ENCODE measurements around the gene RHBDL1.
A peak's percentile ranks its signal among the peaks of the same experiment; 100 is the strongest.
"Not testable (repeated sequence)": the region's sequence is repeated elsewhere in the genome, so short reads cannot be mapped to it uniquely, and the experiment has no call there.

RHBDL1 gene

GRCh38 chr16:689175-689897, 13.9 kb downstream of the RHBDL1 start:
- DNase-seq, result no peak

GRCh38 chr16:691242-691641, 15.8 kb downstream of the RHBDL1 start:
- DNase-seq, result not testable (repeated sequence)

- DNase-seq, result no peak
Measured at GRCh38 chr16:692356-693108, 17.1 kb downstream of the RHBDL1 start.

- DNase-seq, result no peak
Measured at GRCh38 chr16:693364-693763, 17.9 kb downstream of the RHBDL1 start.

DNA sequence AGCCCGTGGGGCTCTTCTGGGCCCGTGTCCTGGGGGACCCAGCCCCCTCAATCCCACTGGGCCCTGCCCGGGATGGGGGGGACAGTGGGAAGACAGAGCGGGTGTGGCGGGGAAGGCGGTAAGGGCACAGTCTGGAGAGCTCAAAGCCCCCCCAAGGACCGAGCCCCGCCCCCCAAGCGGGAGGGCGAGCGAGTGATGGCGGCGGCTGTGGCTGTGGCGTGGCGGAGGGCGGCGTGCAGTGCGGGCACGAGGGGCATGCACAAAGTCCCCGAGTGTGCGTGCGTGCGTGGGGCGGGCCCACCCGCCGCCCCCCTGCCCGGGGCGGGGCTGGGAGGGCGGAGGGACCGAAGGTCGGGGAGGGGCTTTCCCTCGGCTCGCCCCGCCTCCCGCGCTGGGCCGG, 18.3 kb downstream of the RHBDL1 start:
- DNase-seq, result no peak

- DNase-seq, result no peak
Measured at GRCh38 chr16:694187-694862, 18.9 kb downstream of the RHBDL1 start.

- no peak for DNase-seq
Measured at GRCh38 chr16:694863-695354, 19.4 kb downstream of the RHBDL1 start.

- DNase-seq, result no peak
Measured at GRCh38 chr16:695355-696089, 20.1 kb downstream of the RHBDL1 start.

- DNase-seq, result no peak
Measured at GRCh38 chr16:698911-699671, 23.6 kb downstream of the RHBDL1 start.

- no peak for DNase-seq
Measured at GRCh38 chr16:700684-701584, 25.5 kb downstream of the RHBDL1 start.

- DNase-seq, result no peak
Measured at GRCh38 chr16:702341-702740, 26.9 kb downstream of the RHBDL1 start.

DNA sequence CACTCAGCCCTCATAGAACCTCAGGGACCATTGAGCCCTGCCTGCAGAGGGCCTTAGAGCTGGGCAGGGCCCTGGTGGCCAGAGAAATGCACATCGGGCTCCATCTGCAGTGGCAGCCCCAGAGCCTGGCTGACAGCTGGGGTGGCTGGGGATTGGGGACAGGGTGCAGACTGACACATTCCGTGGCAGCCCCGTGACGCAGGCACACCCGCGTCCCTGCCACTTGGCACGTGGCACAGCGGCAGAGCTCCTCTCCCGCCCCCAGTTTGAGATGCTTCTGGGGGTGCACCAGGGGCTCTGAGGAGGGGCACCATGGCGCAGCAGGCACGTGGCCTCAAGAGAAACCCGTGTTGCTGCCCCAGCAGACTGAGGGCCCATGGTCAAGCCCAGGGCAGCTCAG, 27.9 kb downstream of the RHBDL1 start:
- DNase-seq, result no peak

DNA sequence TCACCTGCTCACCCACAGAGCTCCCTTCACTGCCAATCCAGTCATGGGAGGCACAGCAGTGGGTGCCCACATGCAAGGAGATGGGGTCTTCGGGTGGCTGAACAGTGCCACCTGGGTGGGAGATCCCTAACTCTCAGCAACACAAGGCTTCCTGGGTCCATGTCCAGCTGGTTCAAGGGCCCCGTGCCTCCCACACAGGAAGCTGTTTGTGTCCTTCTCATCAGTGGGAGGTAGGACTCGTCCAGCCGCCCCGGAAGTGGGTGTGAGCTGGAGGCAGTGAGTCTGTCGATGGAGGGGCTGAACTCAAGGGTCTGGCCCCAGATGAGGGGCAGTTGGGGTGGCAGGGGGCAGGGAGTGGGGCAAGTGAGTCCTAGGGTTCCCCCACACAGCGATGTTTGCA, 28.6 kb downstream of the RHBDL1 start:
- DNase-seq, result no peak

DNA sequence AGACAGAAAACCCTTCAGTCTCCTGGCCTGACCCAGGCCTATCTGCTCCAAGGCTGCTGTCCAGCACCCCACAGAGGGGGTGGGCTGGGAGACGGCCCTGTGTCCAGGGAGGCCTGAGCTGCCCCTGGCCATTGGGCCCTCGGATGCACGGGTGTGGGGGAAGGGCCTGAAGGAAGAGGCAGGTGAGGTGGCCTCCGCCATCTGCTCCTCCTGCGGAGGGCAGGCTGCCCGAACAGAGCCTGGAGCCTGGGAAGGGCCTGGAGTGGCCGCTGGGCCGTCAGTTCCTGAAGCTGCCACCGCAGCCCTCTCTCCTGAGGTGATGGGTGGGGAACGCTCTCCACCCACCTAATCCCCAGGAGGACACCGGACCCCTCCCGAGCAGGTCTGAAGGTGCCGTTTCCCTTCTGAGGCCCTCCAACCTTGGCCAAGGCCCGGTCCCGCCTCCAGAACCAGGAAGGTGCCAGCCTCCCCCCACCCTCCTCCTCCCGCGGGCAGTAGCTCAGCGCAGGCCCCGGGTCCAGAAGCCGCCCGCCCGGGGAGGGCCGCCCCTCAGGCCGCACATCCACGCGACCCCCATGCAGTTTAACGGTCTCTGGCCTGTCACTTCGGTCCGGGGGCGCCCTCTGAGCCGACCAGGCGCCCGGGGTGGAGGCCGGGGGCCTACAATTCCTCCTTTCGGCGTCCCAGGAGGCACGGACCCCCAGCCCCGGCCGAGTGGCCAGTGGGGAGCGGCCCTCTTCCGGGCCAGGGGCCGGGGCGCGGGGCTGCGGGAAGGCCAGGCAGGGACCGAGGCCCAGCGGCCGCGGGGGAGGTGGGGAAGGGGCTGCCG, 29.3 kb downstream of the RHBDL1 start:
- DNase-seq, result no peak

DNA sequence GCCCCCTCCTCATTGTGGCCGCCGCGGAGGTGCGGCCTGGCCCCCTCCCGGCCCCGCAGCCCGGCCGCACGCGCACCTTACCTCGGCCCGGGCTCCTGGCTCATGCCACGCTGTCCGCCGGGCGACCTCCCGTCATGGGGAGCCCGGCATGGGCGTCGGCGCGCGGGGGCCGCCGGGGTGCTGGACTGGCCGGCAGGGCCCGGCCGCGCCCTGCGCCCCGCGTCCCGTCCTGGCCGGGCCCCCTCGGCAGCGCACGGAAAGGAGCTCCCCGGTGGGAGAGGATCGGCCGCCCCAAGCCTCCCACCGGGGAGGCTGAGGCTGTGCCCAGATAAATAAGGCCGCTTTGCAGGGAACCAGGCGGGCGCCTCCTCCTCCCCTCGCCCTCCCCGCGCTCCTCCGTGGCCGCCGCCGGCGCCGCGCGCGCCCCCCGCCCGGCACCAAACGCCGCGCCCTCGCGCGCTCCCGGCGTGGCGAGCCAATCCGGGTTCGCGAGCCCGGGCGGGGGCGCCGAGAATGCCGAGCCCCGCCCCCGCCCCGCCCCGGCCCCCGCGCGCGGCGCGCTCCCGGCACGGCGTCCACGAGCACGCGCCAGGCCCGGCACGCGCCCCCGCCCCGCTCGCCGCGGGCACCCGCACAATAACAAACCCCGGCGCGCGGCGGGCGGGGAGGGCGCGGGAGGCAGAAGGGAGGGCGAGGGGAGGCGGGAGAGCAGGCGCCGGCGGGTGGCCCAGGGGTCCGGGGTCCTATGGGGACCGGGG, 30.1 kb downstream of the RHBDL1 start, which contains the start of gene FBXL16:
TSS of gene FBXL16 (minus strand) at position 371 of the 758 bp plus-strand sequence. CDS start 8,396 bp downstream, outside the sequence.
- DNase-seq, result peak; percentile 34

GRCh38 chr16:706189-707061, 31.0 kb downstream of the RHBDL1 start:
- DNase-seq, result no peak

- no peak for DNase-seq
Measured at GRCh38 chr16:707062-707538, 31.6 kb downstream of the RHBDL1 start.

GRCh38 chr16:708019-708418, 32.5 kb downstream of the RHBDL1 start:
- no peak for DNase-seq
